ENCODE data around the gene DOLK. TPM values are rescaled to one million over a fixed set of nuclear protein-coding genes. Genes with fewer than 3 reads are reported as not detected.
A peak's percentile ranks its signal among the peaks of the same experiment; 100 is the strongest.

Gene DOLK
- total RNA-seq, 1 donor from 2014 or later = 10.3 TPM

GRCh38 chr9:128933731-128934130 lies 13.7 kb downstream of the DOLK start:
- no peaks in the 10 kb centered on the region for H3K36me3 Mint-ChIP-seq (ENCODE audit: low read depth)
- intact Hi-C loops (cut with micrococcal nuclease) = no loop called here
- DNase-seq (no peak), ATAC-seq (ENCODE audit: low read depth) (no peak)
- no peaks in the 10 kb centered on the region for H3K27me3 Mint-ChIP-seq
- CTCF ChIA-PET = interaction anchor here (1.1 kb wide), 1 partner anchor 9 kb away, joined by 3 read pairs; no protein-coding TSS in a partner anchor
- no peak overlapping the region for H3K4me3 Mint-ChIP-seq
- no peak for TF ChIP-seq CTCF (IDR thresholded peaks at IDR 0.05)
- POLR2A ChIA-PET = no interaction called here
- H3K4me1 Mint-ChIP-seq = no peaks in the 10 kb centered on the region
- no peaks in the 10 kb centered on the region for H3K9me3 Mint-ChIP-seq
- no peak overlapping the region for H3K27ac Mint-ChIP-seq

GRCh38 chr9:128929560-128929959 lies 17.8 kb downstream of the DOLK start:
- no peak for ATAC-seq (ENCODE audit: low read depth)
- POLR2A ChIA-PET = interaction anchor here (0.5 kb wide), 1 partner anchor 1650 kb away, joined by 3 read pairs; the partner anchor contains the start of gene FUBP3
- no peaks in the 10 kb centered on the region for H3K27me3 Mint-ChIP-seq

GRCh38 chr9:128928624-128929023 lies 18.8 kb downstream of the DOLK start:
- ATAC-seq (ENCODE audit: low read depth) (no peak), DNase-seq (no peak)
- intact Hi-C loops (cut with micrococcal nuclease) = loop anchor here (1.0 to 5.0 kb wide), 4 partner anchors 46 to 631 kb away; partner anchors contain the start of genes KYAT1 and LRRC8A
- no peaks in the 10 kb centered on the region for H3K9me3 Mint-ChIP-seq
- no peaks in the 10 kb centered on the region for H3K36me3 Mint-ChIP-seq (ENCODE audit: low read depth)
- no peak overlapping the region for H3K4me3 Mint-ChIP-seq
- H3K27me3 Mint-ChIP-seq = no peaks in the 10 kb centered on the region
- H3K4me1 Mint-ChIP-seq = peaks cover 5% of the 10 kb centered on the region
- no peak for TF ChIP-seq CTCF (IDR thresholded peaks at IDR 0.05)
- POLR2A ChIA-PET = interaction anchor here (0.5 kb wide), 1 partner anchor 246 kb away, joined by 3 read pairs; no protein-coding TSS in a partner anchor
- CTCF ChIA-PET = interaction anchor here (0.6 to 4.8 kb wide), 22 partner anchors 9 to 294 kb away, joined by 3 to 69 read pairs (median 4); partner anchors contain the start of genes ENDOG, KYAT1, LRRC8A and PKN3
- no peak overlapping the region for H3K27ac Mint-ChIP-seq

More at GRCh38 chr9:128929560-128929959, 17.8 kb downstream of the DOLK start:
- Mint-ChIP-seq H3K36me3 (ENCODE audit: low read depth) (no peaks in the 10 kb centered on the region), H3K4me3 (no peak overlapping the region), H3K9me3 (no peaks in the 10 kb centered on the region), H3K4me1 (peaks cover 5% of the 10 kb centered on the region), H3K27ac (no peak overlapping the region)
- CTCF ChIA-PET = interaction anchor here (0.5 to 4.8 kb wide), 8 partner anchors 48 to 281 kb away, joined by 3 to 69 read pairs (median 6); partner anchors contain the start of genes KYAT1, LRRC8A and SPOUT1
- intact Hi-C loops (cut with micrococcal nuclease) = loop anchor here (2.0 to 5.0 kb wide), 3 partner anchors 47 to 632 kb away; partner anchors contain the start of genes KYAT1 and LRRC8A
- no peak for TF ChIP-seq CTCF (IDR thresholded peaks at IDR 0.05)
- no peak for DNase-seq

- H3K27ac Mint-ChIP-seq = no peak overlapping the region
- no peak overlapping the region for H3K4me3 Mint-ChIP-seq
- no peaks in the 10 kb centered on the region for H3K9me3 Mint-ChIP-seq
- intact Hi-C loops (cut with micrococcal nuclease) = loop anchor here (1.0 to 5.0 kb wide), 4 partner anchors 46 to 631 kb away; partner anchors contain the start of genes KYAT1 and LRRC8A
- ATAC-seq (ENCODE audit: low read depth) = peak; percentile 86
- no peaks in the 10 kb centered on the region for H3K36me3 Mint-ChIP-seq (ENCODE audit: low read depth)
- POLR2A ChIA-PET = interaction anchor here (0.5 to 0.8 kb wide), 5 partner anchors 12 to 397 kb away, joined by 3 to 4 read pairs (median 3); no protein-coding TSS in a partner anchor
- CTCF ChIA-PET = interaction anchor here (0.7 to 4.8 kb wide), 19 partner anchors 8 to 294 kb away, joined by 3 to 69 read pairs (median 5); partner anchors contain the start of genes ENDOG, KYAT1, LRRC8A and PKN3
- H3K4me1 Mint-ChIP-seq = peaks cover 5% of the 10 kb centered on the region
- TF ChIP-seq CTCF (IDR thresholded peaks at IDR 0.05) = peak; percentile 90
- no peaks in the 10 kb centered on the region for H3K27me3 Mint-ChIP-seq
- DNase-seq = peak; percentile 30
These were observed 19.5 kb downstream of the DOLK start for GRCh38 chr9:128927731-128928411.

GRCh38 chr9:128923493-128923883 lies 23.9 kb downstream of the DOLK start:
- CTCF ChIA-PET = no interaction called here
- Mint-ChIP-seq H3K4me1 (peaks cover 9% of the 10 kb centered on the region), H3K4me3 (no peak overlapping the region), H3K27me3 (no peaks in the 10 kb centered on the region), H3K9me3 (no peaks in the 10 kb centered on the region), H3K27ac (no peak overlapping the region), H3K36me3 (ENCODE audit: low read depth) (peaks cover 4% of the 10 kb centered on the region)
- ATAC-seq (ENCODE audit: low read depth) (no peak), DNase-seq (no peak)
- POLR2A ChIA-PET = no interaction called here
- intact Hi-C loops (cut with micrococcal nuclease) = no loop called here
- TF ChIP-seq CTCF (IDR thresholded peaks at IDR 0.05) = no peak
